Left ventricle myocardium inferior (tissue), 1 donor: ENCODE measurements around the gene AGBL2. TPM values are rescaled to one million over a fixed set of nuclear protein-coding genes. Genes with fewer than 3 reads are reported as not detected.
"Not testable (repeated sequence)": the region's sequence is repeated elsewhere in the genome, so short reads cannot be mapped to it uniquely, and the experiment has no call there.

Experiments
- DNase-seq: peaks from one replicate; pipeline ENCODE4 v3.0.0-alpha.2; 2020
- H3K27ac ChIP-seq: fragments of 200-600 bp; replicated peaks from 2 replicates; pipeline ENCODE4 v1.8.0; 2021
- H3K27me3 ChIP-seq: fragments of 200-600 bp; 2 replicates; pipeline ENCODE4 v1.8.0; 2021; ENCODE audit warnings: low read depth
- H3K36me3 ChIP-seq: fragments of 200-600 bp; 2 replicates; pipeline ENCODE4 v1.8.0; 2021
- H3K4me1 ChIP-seq: fragments of 200-600 bp; 2 replicates; pipeline ENCODE4 v1.8.0; 2021
- H3K4me3 ChIP-seq: fragments of 200-600 bp; 2 replicates; pipeline ENCODE4 v1.8.0; 2021; ENCODE audit warnings: mild to moderate bottlenecking, moderate library complexity
- H3K9me3 ChIP-seq: fragments of 200-600 bp; replicated peaks from 2 replicates; pipeline ENCODE4 v1.8.0; 2021
- CTCF ChIP-seq: fragments of 200-600 bp; IDR thresholded peaks from 2 replicates; pipeline ENCODE4 v1.8.0; 2021; ENCODE audit warnings: antibody characterized with exemption, mild to moderate bottlenecking, borderline replicate concordance
- intact Hi-C: fragments of 100-400 bp; cut with micrococcal nuclease; formaldehyde crosslinking; loops from one replicate; pipeline ENCODE4 v1.11.0; 2022
- total RNA-seq: library from RNA; stranded (reverse); fragmentation: NEBNext Ultra II Directional; extraction: Animal tissue kit (Norgen Biotek cat#: 25700); gene quantifications from one replicate; pipeline ENCODE4 v1.2.1, GENCODE V29; 2021
- donor health status: DM: no; HTN: yes; CAD: no; lungs with severe emphysema.

The AGBL2 gene
- total RNA-seq, 1 donor from 2014 or later = 0.38 TPM

GRCh38 chr11:47667135-47667534 lies 48.0 kb downstream of the AGBL2 start:
- Histone ChIP-seq H3K9me3 (no peaks in the 10 kb centered on the region), H3K4me1 (no peaks in the 10 kb centered on the region), H3K4me3 (no peak overlapping the region), H3K27me3 (no peaks in the 10 kb centered on the region), H3K27ac (no peak overlapping the region), H3K36me3 (no peaks in the 10 kb centered on the region)
- DNase-seq = no peak
- no peak for TF ChIP-seq CTCF
- intact Hi-C loops = no loop called here

GRCh38 chr11:47664936-47665335 lies 50.2 kb downstream of the AGBL2 start:
- H3K27ac ChIP-seq, intact Hi-C loops, DNase-seq, H3K36me3 ChIP-seq, H3K4me1 ChIP-seq, H3K9me3 ChIP-seq, H3K27me3 ChIP-seq, H3K4me3 ChIP-seq: not testable (repeated sequence)

GRCh38 chr11:47661245-47661644 lies 53.9 kb downstream of the AGBL2 start:
- no peak for TF ChIP-seq CTCF
- no peaks in the 10 kb centered on the region for H3K27me3 ChIP-seq
- H3K36me3 ChIP-seq = no peaks in the 10 kb centered on the region
- H3K9me3 ChIP-seq = no peaks in the 10 kb centered on the region
- no peak overlapping the region for H3K27ac ChIP-seq
- intact Hi-C loops = no loop called here
- no peak overlapping the region for H3K4me3 ChIP-seq
- no peak for DNase-seq
- H3K4me1 ChIP-seq = no peaks in the 10 kb centered on the region

GRCh38 chr11:47659276-47659675 lies 55.9 kb downstream of the AGBL2 start:
- H3K27me3 ChIP-seq = no peaks in the 10 kb centered on the region
- intact Hi-C loops = no loop called here
- no peaks in the 10 kb centered on the region for H3K4me1 ChIP-seq
- no peak for TF ChIP-seq CTCF
- H3K9me3 ChIP-seq = no peaks in the 10 kb centered on the region
- H3K4me3 ChIP-seq = no peak overlapping the region
- DNase-seq = no peak
- H3K27ac ChIP-seq = no peak overlapping the region
- no peaks in the 10 kb centered on the region for H3K36me3 ChIP-seq

- no peak overlapping the region for H3K27ac ChIP-seq
- intact Hi-C loops = no loop called here
These were observed 58.8 kb downstream of the AGBL2 start for GRCh38 chr11:47656260-47656885.

More at GRCh38 chr11:47656260-47656885, 58.8 kb downstream of the AGBL2 start:
- no peak for DNase-seq
- no peak for TF ChIP-seq CTCF
- Histone ChIP-seq H3K4me3 (no peak overlapping the region), H3K27me3 (no peaks in the 10 kb centered on the region), H3K36me3 (no peaks in the 10 kb centered on the region), H3K9me3 (peaks cover 11% of the 10 kb centered on the region), H3K4me1 (no peaks in the 10 kb centered on the region)
